Activated CD8-positive, alpha-beta memory T cell treated with anti-CD3 and anti-CD28 coated beads for 36 hours (primary cell): ENCODE data around the gene GADL1. TPM values are rescaled to one million over a fixed set of nuclear protein-coding genes. Genes with fewer than 3 reads are reported as not detected.

Source experiments
- CTCF ChIA-PET: fragments of 350-600 bp; sonication (Branson Sonifier 250); formaldehyde crosslinking; loops from one replicate; lab custom pipeline; 2021; ENCODE audit warnings: antibody characterized with exemption; lab: Charles Lee
- POLR2A ChIA-PET: fragments of 350-600 bp; sonication (Branson Sonifier 250); formaldehyde crosslinking; loops from one replicate; lab custom pipeline; 2021; ENCODE audit warnings: antibody characterized with exemption; lab: Charles Lee
- total RNA-seq, 2 experiments: library from RNA; stranded (reverse); gene quantifications; one replicate each; pipeline ENCODE4 v1.2.3, GENCODE V29; 2021

GADL1 gene, protein sequence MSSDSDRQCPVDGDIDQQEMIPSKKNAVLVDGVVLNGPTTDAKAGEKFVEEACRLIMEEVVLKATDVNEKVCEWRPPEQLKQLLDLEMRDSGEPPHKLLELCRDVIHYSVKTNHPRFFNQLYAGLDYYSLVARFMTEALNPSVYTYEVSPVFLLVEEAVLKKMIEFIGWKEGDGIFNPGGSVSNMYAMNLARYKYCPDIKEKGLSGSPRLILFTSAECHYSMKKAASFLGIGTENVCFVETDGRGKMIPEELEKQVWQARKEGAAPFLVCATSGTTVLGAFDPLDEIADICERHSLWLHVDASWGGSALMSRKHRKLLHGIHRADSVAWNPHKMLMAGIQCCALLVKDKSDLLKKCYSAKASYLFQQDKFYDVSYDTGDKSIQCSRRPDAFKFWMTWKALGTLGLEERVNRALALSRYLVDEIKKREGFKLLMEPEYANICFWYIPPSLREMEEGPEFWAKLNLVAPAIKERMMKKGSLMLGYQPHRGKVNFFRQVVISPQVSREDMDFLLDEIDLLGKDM
- not detected for total RNA-seq

GRCh38 chr3:30894521-30895251, at the start of gene GADL1:
TSS of gene GADL1 (minus strand) at chr3:30894661. CDS start at chr3:30894614, 47 bp downstream.
- POLR2A ChIA-PET = no interaction called here
- CTCF ChIA-PET = no interaction called here

DNA sequence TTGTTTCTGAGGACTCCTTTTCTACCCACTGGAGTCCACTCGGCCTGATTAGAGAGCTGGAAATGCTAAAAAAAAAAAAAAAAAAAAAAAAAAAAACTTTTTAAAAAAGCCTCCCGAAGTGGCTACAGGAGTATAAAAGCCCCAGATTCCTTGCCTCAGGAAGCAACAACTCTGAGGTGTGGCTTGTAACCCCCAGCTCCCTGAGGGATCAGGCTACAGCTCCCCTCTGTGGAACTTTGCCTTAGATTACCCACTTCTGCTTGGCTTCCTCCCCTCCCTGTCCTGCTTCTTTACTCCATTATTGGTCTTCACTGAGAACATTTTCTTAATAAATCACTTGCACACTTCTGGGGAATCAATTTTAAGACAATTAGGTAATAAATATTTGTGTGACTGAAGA, 49.7 kb upstream of the GADL1 start:
- POLR2A ChIA-PET = no interaction called here
- CTCF ChIA-PET = no interaction called here

DNA sequence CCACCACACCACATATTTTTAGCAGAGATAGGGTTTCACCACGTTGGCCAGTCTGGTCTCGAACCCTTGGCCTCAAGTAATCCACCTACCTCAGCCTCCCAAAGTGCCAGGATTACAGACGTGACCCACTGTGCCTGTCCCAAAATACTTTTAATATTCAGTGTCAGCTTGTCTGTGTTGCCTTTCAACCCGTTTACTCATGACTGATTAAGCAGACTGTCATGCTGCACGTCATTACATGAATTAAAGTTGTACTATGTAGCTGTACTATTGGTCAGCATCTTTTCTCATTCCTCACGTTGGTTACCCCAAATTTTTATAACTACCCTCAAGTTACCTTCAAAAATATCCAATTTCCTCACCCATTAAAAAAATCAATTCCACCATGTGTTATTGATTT, 48.7 kb upstream of the GADL1 start:
- POLR2A ChIA-PET = no interaction called here
- CTCF ChIA-PET = no interaction called here

DNA sequence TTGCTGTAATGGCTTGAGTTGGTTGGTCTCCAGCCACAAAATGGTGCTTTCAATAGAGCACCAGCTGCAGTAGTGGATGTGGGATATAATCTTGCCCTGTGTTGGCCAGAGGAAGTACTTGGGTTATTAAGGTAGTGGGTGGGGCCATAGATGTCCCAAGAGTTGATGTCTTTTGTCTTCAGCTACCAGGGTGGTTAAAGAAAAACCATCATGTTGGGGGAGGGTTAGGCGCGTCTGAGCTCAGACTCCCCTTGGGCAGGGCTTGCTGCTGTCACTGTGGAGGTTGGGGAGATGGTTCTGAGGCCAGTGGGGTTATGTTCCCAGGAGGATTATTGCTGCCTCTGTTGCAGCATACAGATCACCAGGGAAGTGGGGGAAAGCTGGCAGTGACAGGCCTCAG, 46.9 kb upstream of the GADL1 start:
- CTCF ChIA-PET = no interaction called here

DNA sequence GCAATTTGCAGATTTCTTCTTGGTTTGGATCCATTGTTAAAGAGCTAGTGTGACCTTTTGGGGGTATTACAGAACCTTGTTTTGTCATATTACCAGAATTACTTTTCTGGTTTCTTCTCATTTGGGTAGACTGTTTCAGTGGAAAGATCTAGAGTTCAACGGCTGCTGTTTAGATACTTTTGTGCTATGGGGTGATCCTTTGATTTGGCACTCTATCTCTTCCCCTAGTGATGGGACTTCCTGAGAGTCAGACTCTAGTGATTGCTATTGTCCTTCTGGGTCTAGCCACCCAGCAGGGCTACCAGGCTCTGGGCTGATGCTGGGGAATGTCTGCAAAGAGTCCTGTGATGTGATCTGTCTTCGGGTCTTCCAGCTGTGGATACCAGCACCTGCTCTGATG, 46.3 kb upstream of the GADL1 start:
- ChIA-PET CTCF (no interaction called here), POLR2A (no interaction called here)

More for the DNA sequence above, 46.9 kb upstream of the GADL1 start:
- POLR2A ChIA-PET = no interaction called here

DNA sequence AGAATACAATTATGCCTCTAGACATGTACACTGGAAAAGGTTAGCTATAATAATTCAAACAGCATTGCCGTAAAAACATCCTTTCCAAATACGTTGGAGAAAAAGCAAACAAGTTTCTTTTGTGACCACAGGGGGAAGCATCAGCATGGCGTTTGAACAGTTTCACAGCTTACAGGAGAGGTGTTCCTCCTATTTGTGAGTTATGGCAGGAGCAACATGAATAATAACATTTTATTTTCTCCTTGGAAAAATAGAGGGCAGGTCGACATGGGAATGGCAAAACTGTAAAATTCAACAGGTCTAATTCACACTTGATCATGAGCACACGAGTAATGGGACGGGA, 39.7 kb upstream of the GADL1 start:
- ChIA-PET CTCF (interaction anchor here (0.8 kb wide), 1 partner anchor 38 kb away, joined by 3 read pairs; no protein-coding TSS in a partner anchor), POLR2A (no interaction called here)

DNA sequence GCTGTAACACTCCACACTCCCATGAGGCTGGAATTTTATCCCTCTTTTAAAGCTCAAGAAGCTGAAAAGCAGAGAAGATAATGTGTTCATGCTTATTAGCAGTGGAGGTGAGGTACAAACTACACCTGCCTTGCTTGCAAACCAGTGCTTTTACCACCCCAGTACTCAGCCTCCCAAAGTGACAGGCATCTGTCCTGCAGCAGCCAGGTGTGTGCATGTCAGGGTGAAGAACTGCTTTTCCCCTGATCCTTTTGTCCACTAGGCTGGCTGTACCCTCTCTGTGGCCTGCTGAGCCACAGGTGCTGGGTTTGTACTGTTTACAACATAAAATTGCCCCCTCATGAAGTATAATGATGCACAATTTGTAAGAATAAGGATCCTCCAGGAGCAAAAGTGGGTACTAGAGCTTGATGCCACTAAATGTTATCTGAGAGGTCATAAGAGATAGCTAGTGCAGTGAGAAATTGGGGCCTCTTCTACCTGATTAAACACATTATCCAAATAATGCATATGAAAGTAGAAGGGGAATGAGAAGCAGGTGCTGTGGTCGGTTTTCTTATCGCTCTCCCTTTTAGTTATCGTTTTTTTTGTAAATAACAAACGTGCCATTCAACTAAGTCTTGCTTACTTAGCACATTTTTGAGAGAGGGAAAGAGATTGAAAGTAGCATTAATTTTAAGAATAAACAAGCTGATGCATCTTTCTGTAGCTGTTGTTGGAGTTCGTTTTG, 39.2 kb upstream of the GADL1 start:
- POLR2A ChIA-PET = no interaction called here
- CTCF ChIA-PET = interaction anchor here (0.8 kb wide), 1 partner anchor 38 kb away, joined by 3 read pairs; no protein-coding TSS in a partner anchor

DNA sequence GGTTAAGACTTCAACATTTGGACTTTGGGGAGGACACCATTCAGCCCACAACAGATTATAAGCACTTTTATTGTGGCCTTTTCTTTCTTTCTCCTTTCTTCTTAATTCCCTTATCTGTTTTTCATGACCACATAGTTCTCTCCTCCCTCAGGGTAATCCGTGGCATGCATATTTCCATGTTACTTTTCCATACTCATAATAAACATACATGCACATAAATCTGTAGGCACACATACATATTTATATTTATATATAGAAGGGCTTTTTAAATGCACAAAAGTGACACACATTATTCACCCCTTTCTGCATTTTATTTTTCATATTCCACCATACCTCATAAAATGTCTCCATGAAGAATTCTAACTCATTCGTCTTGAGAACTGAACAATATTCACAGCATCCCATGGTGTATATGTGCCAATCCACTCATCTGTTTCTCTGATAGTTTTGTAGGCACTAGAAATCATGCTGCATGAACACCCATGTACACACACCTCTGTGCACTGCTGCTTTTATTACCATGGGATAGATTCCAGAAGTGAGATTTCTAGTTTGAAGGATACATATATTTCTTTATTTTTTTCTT, 38.1 kb upstream of the GADL1 start:
- POLR2A ChIA-PET = no interaction called here
- CTCF ChIA-PET = no interaction called here

DNA sequence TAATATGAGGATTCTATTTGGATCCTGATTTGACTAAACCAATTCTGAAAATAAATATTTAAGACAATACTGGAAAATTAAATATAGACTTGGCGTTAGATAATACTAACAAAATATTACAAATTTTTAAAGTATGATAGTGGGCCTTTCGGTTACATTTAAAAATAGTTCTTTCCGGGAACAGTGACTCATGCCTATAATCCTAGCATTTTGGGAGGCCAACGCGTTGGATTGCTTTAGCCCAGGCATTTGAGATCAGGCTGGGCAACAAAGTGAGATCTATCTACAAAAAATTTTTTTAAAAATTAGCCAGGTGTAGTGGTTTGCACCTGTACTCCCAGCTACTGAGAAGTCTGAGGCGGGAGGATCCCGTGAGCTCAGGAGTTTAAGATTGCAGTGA, 30.3 kb upstream of the GADL1 start:
- ChIA-PET POLR2A (no interaction called here), CTCF (no interaction called here)

GRCh38 chr3:30919564-30919963, 25.1 kb upstream of the GADL1 start:
- CTCF ChIA-PET = no interaction called here

GRCh38 chr3:30918761-30919160, 24.3 kb upstream of the GADL1 start:
- CTCF ChIA-PET = interaction anchor here (0.6 kb wide), 1 partner anchor 844 kb away, joined by 4 read pairs; no protein-coding TSS in a partner anchor
- POLR2A ChIA-PET = no interaction called here

More at GRCh38 chr3:30919564-30919963, 25.1 kb upstream of the GADL1 start:
- POLR2A ChIA-PET = no interaction called here

- CTCF ChIA-PET = no interaction called here
- POLR2A ChIA-PET = no interaction called here
Measured at GRCh38 chr3:30915782-30916181, 21.3 kb upstream of the GADL1 start.

DNA sequence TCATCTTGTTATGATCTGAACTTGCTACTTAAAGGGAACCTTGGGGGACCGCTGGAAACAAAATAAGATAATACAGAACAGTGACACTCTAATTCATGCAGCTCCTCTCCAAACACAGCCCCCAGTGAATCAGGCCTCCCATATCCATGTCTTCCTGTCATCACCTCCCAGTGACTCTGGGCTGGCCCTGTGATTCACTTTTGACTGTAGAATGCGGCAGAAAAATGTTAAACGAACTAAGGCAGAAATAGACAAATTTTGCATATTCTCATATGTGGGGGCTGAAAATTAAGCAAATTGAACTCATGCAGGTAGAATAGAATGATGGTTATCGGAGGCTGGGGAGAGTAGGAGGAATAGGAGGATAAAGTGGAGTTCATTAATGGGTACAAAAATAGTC, 20.2 kb upstream of the GADL1 start:
- CTCF ChIA-PET = no interaction called here
- POLR2A ChIA-PET = no interaction called here

- POLR2A ChIA-PET = no interaction called here
- CTCF ChIA-PET = no interaction called here
Measured at GRCh38 chr3:30913176-30913575, 18.7 kb upstream of the GADL1 start.

DNA sequence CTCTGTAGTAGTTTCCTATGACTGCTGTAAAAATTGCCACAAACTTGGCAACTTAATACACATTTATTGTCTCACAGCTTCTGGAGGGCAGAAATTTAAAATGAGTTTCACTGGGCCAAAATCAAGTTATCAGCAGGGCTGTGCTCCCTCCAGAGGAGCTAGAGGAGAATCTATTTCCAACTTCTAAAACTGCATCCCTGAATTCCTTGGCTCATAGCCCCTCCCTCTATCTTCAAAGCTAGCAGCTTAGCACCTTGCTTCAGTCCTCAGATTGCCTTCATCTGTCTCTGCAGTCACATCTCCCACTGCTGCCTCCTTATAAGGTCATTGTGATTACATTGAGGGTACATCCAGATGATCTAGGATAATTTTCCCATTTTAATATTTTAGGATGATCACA, 17.8 kb upstream of the GADL1 start:
- POLR2A ChIA-PET = interaction anchor here (0.6 kb wide), 1 partner anchor 16 kb away, joined by 5 read pairs; no protein-coding TSS in a partner anchor
- CTCF ChIA-PET = no interaction called here

DNA sequence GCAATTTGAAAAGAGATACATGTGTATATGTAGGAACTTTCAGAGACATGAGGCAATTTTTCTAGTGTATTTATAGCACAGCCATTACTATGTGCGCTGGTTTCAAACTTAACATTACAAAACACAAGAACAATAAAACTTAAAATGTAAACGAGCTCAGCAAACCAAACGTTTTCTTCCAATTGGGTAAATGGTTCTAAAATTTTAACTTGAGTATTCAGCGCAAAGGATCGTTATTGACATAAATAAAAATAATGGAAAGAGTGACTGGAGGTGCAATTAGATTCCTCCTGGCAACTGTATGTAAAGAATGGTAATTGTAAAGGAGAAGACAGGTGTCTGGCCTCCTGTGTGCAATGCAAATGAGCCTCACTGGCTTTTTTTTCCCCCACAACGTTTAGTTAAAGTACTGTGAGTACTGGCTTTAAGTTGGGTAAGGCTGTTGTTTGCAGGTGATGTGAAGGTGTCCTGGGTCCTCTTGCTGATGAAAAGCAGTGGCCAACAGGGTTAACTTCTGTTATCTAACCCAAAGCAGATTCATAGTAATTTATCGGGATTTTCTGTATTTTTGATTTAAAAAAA, 14.1 kb upstream of the GADL1 start:
- CTCF ChIA-PET = no interaction called here
- POLR2A ChIA-PET = no interaction called here

GRCh38 chr3:30904996-30905395, 10.5 kb upstream of the GADL1 start:
- ChIA-PET CTCF (no interaction called here), POLR2A (no interaction called here)

DNA sequence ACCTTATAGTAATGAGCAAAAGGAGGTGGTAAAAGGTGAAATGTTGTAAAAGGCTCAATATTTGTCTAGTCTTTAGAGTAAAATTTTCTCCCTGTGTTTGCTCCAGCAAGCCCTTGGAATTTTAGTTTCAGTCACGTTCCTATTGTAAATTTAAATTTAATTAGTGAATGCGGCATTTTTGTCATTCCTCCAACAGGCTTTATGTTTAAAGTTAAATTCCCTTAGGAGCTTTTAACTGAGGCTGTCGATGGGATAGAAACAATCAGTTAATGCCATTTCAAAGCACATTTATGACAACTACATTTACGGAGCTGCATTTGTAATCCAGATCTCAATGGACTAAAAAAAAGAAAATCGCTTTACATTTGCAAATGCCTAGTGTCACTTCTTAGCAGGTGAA, 868 bp upstream of the GADL1 start:
- POLR2A ChIA-PET = no interaction called here

DNA sequence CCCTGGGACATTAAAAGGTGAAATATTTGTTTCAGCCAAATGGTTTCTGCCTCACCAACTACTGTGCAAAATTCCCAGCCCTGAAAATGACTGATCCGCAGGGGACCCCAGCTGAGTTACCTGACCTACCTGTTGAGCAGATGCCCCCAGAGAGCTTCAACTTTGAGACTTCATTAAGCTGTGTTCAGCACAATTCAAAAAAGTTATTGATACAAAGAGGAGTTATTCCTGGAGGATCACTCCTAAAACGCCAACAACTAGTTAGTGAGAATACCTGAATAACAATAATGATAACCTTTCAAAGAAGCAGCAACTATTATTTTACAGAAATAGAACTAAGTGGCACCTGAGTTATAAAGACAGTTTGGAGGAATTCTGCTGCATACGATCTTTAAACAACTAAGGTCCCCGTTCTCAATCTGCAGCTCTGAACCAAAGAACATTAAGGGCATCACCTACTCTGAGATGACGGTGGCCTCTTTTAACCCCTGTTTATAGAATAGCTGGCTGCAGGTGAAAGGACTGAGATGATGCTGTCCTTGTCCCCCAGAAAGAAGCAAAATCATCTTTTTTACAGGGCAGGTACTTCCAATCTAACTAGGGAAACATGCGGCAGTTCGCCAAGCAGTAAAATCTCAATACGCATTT, 659 bp downstream of the GADL1 start:
- ChIA-PET POLR2A (no interaction called here), CTCF (no interaction called here)

More for the DNA sequence above, 868 bp upstream of the GADL1 start:
- CTCF ChIA-PET = no interaction called here
